Muscle of arm (tissue), 12 donors: Measurements from ENCODE around the gene MMP23B. TPM values are rescaled to one million over a fixed set of nuclear protein-coding genes. Genes with fewer than 3 reads are reported as not detected.

Experiments used
- DNase-seq: peaks from one replicate; pipeline ENCODE4 v3.0.0-alpha.2; 2013
- polyA plus RNA-seq, 12 donors: library from polyadenylated mRNA; unstranded; fragments of 120-200 nt; gene quantifications; one replicate each; pipeline ENCODE4 v1.2.1, GENCODE V29; 2013; ENCODE audit not compliant: insufficient read length in 12 of 12

The MMP23B gene
- polyA plus RNA-seq, 12 donors: 19.0 to 63.0 (median 25.5) TPM; not detected in 1

GRCh38 chr1:1617516-1617915, 14.5 kb upstream of the MMP23B start:
- no peak for DNase-seq

GRCh38 chr1:1617925-1618324, 14.0 kb upstream of the MMP23B start:
- no peak for DNase-seq

GRCh38 chr1:1618396-1619068, 13.4 kb upstream of the MMP23B start:
- DNase-seq: no peak

GRCh38 chr1:1619917-1620361, 12.0 kb upstream of the MMP23B start:
- no peak for DNase-seq

GRCh38 chr1:1620433-1621139, 11.4 kb upstream of the MMP23B start:
- no peak for DNase-seq

- no peak for DNase-seq
These were observed 10.6 kb upstream of the MMP23B start for GRCh38 chr1:1621173-1622009.

- DNase-seq: no peak
These were observed 9.8 kb upstream of the MMP23B start for GRCh38 chr1:1622010-1622787.

- no peak for DNase-seq
These were observed 9.2 kb upstream of the MMP23B start for GRCh38 chr1:1622788-1623094.

GRCh38 chr1:1623181-1623630, 8.8 kb upstream of the MMP23B start:
- no peak for DNase-seq

- DNase-seq: no peak
These were observed 8.1 kb upstream of the MMP23B start for GRCh38 chr1:1623631-1624442.

GRCh38 chr1:1624443-1625403, 7.2 kb upstream of the MMP23B start:
- no peak for DNase-seq

- DNase-seq: no peak
These were observed 6.6 kb upstream of the MMP23B start for GRCh38 chr1:1625404-1625775.

- DNase-seq: no peak
These were observed 6.2 kb upstream of the MMP23B start for GRCh38 chr1:1625824-1626206.

- no peak for DNase-seq
These were observed 5.5 kb upstream of the MMP23B start for GRCh38 chr1:1626207-1627141.

- DNase-seq: no peak
These were observed 4.6 kb upstream of the MMP23B start for GRCh38 chr1:1627261-1627828.

GRCh38 chr1:1627829-1628753, 3.9 kb upstream of the MMP23B start:
- DNase-seq: no peak

- DNase-seq: no peak
These were observed 3.1 kb upstream of the MMP23B start for GRCh38 chr1:1628754-1629429.
